ENCODE results near the gene DLGAP5.

Gene DLGAP5

GRCh38 chr14:55151601-55152000 is 39.8 kb downstream of the DLGAP5 start:
- Histone ChIP-seq H3K36me3 (replicated peaks; ENCODE audit: low read depth, low read length) (peaks cover 56% of the 10 kb centered on the region), H4K20me1 (ENCODE audit: insufficient read depth, low read length) (no peaks in the 10 kb centered on the region), H3K4me1 (ENCODE audit: low read length) (no peaks in the 10 kb centered on the region), H3K9me3 (ENCODE audit: insufficient read depth, low read length) (no peaks in the 10 kb centered on the region), H3K27me3 (ENCODE audit: low read depth, low read length) (no peaks in the 10 kb centered on the region), H2AFZ (ENCODE audit: low read depth, low read length) (no peak overlapping the region), H3K9ac (ENCODE audit: low read length) (no peak overlapping the region), H3K79me2 (ENCODE audit: low read length) (no peaks in the 10 kb centered on the region), H3K4me2 (ENCODE audit: low read length) (no peak overlapping the region), H3K27ac (ENCODE audit: low read length) (no peak overlapping the region), H3K4me3 (ENCODE audit: low read length) (no peak overlapping the region)
- TF ChIP-seq EZH2phosphoT487 (IDR thresholded peaks at IDR 0.05; ENCODE audit: low read depth) (no peak), CTCF (IDR thresholded peaks at IDR 0.05; ENCODE audit: low read depth, low read length) (no peak)

- Histone ChIP-seq H3K4me3 (ENCODE audit: low read length) (no peak overlapping the region), H3K36me3 (replicated peaks; ENCODE audit: low read depth, low read length) (peaks cover 71% of the 10 kb centered on the region), H4K20me1 (ENCODE audit: insufficient read depth, low read length) (no peaks in the 10 kb centered on the region; the same call in 1 of the 2 replicates)
These were observed 45.0 kb downstream of the DLGAP5 start for GRCh38 chr14:55146425-55146824.

GRCh38 chr14:55142466-55142865 is 48.9 kb downstream of the DLGAP5 start:
- Histone ChIP-seq H3K4me1 (ENCODE audit: low read length) (no peaks in the 10 kb centered on the region), H3K36me3 (replicated peaks; ENCODE audit: low read depth, low read length) (peaks cover 81% of the 10 kb centered on the region), H4K20me1 (ENCODE audit: insufficient read depth, low read length) (peaks cover 9% of the 10 kb centered on the region), H3K4me2 (ENCODE audit: low read length) (no peak overlapping the region), H2AFZ (ENCODE audit: low read depth, low read length) (no peak overlapping the region), H3K9ac (ENCODE audit: low read length) (no peak overlapping the region), H3K79me2 (ENCODE audit: low read length) (peaks cover 9% of the 10 kb centered on the region), H3K27me3 (ENCODE audit: low read depth, low read length) (no peaks in the 10 kb centered on the region), H3K4me3 (ENCODE audit: low read length) (no peak overlapping the region), H3K27ac (ENCODE audit: low read length) (no peak overlapping the region), H3K9me3 (ENCODE audit: insufficient read depth, low read length) (no peaks in the 10 kb centered on the region)
- TF ChIP-seq EZH2phosphoT487 (IDR thresholded peaks at IDR 0.05; ENCODE audit: low read depth): no peak

More at GRCh38 chr14:55146425-55146824, 45.0 kb downstream of the DLGAP5 start:
- H3K4me1 ChIP-seq (ENCODE audit: low read length): no peaks in the 10 kb centered on the region
- no peak for TF ChIP-seq EZH2phosphoT487 (IDR thresholded peaks at IDR 0.05; ENCODE audit: low read depth)
- no peak for TF ChIP-seq CTCF (IDR thresholded peaks at IDR 0.05; ENCODE audit: low read depth, low read length)
- H3K27me3 ChIP-seq (ENCODE audit: low read depth, low read length): no peaks in the 10 kb centered on the region
- no peak overlapping the region for H3K4me2 ChIP-seq (ENCODE audit: low read length)
- H2AFZ ChIP-seq (ENCODE audit: low read depth, low read length): no peak overlapping the region
- no peaks in the 10 kb centered on the region for H3K9me3 ChIP-seq (ENCODE audit: insufficient read depth, low read length)
- H3K9ac ChIP-seq (ENCODE audit: low read length): no peak overlapping the region
- H3K79me2 ChIP-seq (ENCODE audit: low read length): no peaks in the 10 kb centered on the region
- no peak overlapping the region for H3K27ac ChIP-seq (ENCODE audit: low read length)

- Histone ChIP-seq H3K36me3 (replicated peaks; ENCODE audit: low read depth, low read length) (peaks cover 75% of the 10 kb centered on the region), H3K4me2 (ENCODE audit: low read length) (no peak overlapping the region), H3K27me3 (ENCODE audit: low read depth, low read length) (no peaks in the 10 kb centered on the region), H2AFZ (ENCODE audit: low read depth, low read length) (no peak overlapping the region), H3K27ac (ENCODE audit: low read length) (no peak overlapping the region), H3K9me3 (ENCODE audit: insufficient read depth, low read length) (no peaks in the 10 kb centered on the region), H3K79me2 (ENCODE audit: low read length) (peaks cover 16% of the 10 kb centered on the region), H3K4me3 (ENCODE audit: low read length) (no peak overlapping the region), H4K20me1 (ENCODE audit: insufficient read depth, low read length) (peaks cover 11% of the 10 kb centered on the region), H3K4me1 (ENCODE audit: low read length) (no peaks in the 10 kb centered on the region), H3K9ac (ENCODE audit: low read length) (no peak overlapping the region)
- no peak for TF ChIP-seq EZH2phosphoT487 (IDR thresholded peaks at IDR 0.05; ENCODE audit: low read depth)
- TF ChIP-seq CTCF (IDR thresholded peaks at IDR 0.05; ENCODE audit: low read depth, low read length): no peak
These were observed 49.6 kb downstream of the DLGAP5 start for GRCh38 chr14:55141825-55142224.
